ENCODE measurements around the gene SDK1. TPM values are rescaled to one million over a fixed set of nuclear protein-coding genes. Genes with fewer than 3 reads are reported as not detected.
A peak's percentile ranks its signal among the peaks of the same experiment; 100 is the strongest.

The SDK1 gene
- total and polyA plus RNA-seq, 2 experiments from 2014 or later, result 2.1 to 10.0 TPM

DNA sequence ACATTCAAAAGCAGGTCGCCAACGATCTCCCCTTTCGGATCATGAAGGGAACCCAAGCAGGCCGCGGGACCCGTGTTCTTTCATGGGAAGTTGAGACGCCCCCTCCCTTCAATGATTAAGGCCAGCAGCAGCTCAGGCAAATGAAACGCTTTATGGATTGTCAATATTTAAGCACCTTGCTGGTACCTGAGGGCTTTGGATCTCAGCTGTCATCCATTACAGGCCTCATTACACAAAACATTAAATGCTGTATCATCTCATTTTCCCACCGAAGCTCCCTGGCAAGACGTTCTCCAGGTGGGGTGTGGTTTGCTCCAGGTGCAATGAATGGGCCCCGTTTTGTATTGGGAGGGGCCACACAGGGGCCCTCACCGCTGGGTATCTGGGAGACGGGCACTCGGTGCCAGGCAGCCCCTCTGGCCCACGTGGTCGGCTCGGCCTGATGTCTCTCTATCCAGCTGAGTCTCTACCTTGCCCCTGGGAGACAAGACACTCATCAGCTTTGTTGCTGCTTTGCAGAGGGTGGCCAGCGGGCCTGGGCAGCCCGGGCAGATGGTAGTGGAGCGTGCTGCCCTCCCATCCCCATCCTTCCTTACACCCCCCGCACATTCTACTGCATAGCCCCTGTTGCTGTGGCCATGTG, 925.0 kb downstream of the SDK1 start:
- H3K79me2 ChIP-seq (replicated peaks; ENCODE audit: insufficient read depth), result no peaks in the 10 kb centered on the region
- H3K27ac Mint-ChIP-seq, result no peak overlapping the region
- no peaks in the 10 kb centered on the region for H4K20me1 ChIP-seq (replicated peaks; ENCODE audit: insufficient read depth)
- no peaks in the 10 kb centered on the region for H3F3A ChIP-seq (replicated peaks; ENCODE audit: low read depth)
- peaks cover 2% of the 10 kb centered on the region; the same call in 1 of the 3 replicates for H3K4me1 Mint-ChIP-seq
- no peak overlapping the region for H3K4me3 ChIP-seq
- H3K27me3 Mint-ChIP-seq (ENCODE audit: insufficient read depth, low read depth, poor library complexity), result peaks cover 2% of the 10 kb centered on the region
- no peaks in the 10 kb centered on the region for H3K9me2 ChIP-seq (ENCODE audit: insufficient read depth)
- H3K27me3 ChIP-seq (ENCODE audit: insufficient read depth), result no peaks in the 10 kb centered on the region
- TF ChIP-seq, protein P1, sequence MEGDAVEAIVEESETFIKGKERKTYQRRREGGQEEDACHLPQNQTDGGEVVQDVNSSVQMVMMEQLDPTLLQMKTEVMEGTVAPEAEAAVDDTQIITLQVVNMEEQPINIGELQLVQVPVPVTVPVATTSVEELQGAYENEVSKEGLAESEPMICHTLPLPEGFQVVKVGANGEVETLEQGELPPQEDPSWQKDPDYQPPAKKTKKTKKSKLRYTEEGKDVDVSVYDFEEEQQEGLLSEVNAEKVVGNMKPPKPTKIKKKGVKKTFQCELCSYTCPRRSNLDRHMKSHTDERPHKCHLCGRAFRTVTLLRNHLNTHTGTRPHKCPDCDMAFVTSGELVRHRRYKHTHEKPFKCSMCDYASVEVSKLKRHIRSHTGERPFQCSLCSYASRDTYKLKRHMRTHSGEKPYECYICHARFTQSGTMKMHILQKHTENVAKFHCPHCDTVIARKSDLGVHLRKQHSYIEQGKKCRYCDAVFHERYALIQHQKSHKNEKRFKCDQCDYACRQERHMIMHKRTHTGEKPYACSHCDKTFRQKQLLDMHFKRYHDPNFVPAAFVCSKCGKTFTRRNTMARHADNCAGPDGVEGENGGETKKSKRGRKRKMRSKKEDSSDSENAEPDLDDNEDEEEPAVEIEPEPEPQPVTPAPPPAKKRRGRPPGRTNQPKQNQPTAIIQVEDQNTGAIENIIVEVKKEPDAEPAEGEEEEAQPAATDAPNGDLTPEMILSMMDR (conservative IDR thresholded peaks at IDR 0.05; ENCODE audit: low read depth in 2 of 2), result no peak
- TF ChIP-seq, protein P2, sequence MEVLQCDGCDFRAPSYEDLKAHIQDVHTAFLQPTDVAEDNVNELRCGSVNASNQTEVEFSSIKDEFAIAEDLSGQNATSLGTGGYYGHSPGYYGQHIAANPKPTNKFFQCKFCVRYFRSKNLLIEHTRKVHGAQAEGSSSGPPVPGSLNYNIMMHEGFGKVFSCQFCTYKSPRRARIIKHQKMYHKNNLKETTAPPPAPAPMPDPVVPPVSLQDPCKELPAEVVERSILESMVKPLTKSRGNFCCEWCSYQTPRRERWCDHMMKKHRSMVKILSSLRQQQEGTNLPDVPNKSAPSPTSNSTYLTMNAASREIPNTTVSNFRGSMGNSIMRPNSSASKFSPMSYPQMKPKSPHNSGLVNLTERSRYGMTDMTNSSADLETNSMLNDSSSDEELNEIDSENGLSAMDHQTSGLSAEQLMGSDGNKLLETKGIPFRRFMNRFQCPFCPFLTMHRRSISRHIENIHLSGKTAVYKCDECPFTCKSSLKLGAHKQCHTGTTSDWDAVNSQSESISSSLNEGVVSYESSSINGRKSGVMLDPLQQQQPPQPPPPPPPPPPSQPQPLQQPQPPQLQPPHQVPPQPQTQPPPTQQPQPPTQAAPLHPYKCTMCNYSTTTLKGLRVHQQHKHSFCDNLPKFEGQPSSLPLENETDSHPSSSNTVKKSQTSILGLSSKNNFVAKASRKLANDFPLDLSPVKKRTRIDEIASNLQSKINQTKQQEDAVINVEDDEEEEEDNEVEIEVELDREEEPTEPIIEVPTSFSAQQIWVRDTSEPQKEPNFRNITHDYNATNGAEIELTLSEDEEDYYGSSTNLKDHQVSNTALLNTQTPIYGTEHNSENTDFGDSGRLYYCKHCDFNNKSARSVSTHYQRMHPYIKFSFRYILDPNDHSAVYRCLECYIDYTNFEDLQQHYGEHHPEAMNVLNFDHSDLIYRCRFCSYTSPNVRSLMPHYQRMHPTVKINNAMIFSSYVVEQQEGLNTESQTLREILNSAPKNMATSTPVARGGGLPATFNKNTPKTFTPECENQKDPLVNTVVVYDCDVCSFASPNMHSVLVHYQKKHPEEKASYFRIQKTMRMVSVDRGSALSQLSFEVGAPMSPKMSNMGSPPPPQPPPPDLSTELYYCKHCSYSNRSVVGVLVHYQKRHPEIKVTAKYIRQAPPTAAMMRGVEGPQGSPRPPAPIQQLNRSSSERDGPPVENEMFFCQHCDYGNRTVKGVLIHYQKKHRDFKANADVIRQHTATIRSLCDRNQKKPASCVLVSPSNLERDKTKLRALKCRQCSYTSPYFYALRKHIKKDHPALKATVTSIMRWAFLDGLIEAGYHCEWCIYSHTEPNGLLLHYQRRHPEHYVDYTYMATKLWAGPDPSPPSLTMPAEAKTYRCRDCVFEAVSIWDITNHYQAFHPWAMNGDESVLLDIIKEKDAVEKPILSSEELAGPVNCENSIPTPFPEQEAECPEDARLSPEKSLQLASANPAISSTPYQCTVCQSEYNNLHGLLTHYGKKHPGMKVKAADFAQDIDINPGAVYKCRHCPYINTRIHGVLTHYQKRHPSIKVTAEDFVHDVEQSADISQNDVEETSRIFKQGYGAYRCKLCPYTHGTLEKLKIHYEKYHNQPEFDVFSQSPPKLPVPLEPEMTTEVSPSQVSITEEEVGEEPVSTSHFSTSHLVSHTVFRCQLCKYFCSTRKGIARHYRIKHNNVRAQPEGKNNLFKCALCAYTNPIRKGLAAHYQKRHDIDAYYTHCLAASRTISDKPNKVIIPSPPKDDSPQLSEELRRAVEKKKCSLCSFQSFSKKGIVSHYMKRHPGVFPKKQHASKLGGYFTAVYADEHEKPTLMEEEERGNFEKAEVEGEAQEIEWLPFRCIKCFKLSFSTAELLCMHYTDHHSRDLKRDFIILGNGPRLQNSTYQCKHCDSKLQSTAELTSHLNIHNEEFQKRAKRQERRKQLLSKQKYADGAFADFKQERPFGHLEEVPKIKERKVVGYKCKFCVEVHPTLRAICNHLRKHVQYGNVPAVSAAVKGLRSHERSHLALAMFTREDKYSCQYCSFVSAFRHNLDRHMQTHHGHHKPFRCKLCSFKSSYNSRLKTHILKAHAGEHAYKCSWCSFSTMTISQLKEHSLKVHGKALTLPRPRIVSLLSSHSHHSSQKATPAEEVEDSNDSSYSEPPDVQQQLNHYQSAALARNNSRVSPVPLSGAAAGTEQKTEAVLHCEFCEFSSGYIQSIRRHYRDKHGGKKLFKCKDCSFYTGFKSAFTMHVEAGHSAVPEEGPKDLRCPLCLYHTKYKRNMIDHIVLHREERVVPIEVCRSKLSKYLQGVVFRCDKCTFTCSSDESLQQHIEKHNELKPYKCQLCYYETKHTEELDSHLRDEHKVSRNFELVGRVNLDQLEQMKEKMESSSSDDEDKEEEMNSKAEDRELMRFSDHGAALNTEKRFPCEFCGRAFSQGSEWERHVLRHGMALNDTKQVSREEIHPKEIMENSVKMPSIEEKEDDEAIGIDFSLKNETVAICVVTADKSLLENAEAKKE (CRISPR knock-in tag; IDR thresholded peaks at IDR 0.05), result no peak
- TF ChIP-seq ZNF114 (CRISPR knock-in tag; IDR thresholded peaks at IDR 0.05) (no peak), STAT1 (IDR thresholded peaks at IDR 0.05; ENCODE audit: unreplicated experiment) (no peak), EZH2phosphoT487 (IDR thresholded peaks at IDR 0.05; ENCODE audit: unreplicated experiment) (no peak)
- H3K36me3 Mint-ChIP-seq (ENCODE audit: low read depth), result no peaks in the 10 kb centered on the region; the same call in 2 of the 3 replicates
- H3K27ac ChIP-seq (ENCODE audit: low read depth), result no peak overlapping the region
- ATAC-seq (peak; percentile 20; the same call in 1 of the 3 replicates), DNase-seq (ENCODE audit: low spot score) (no peak)
- no peaks in the 10 kb centered on the region for H3K9me3 Mint-ChIP-seq
- H2AFZ ChIP-seq, result no peak overlapping the region
- H3K4me2 ChIP-seq, result no peak overlapping the region
- no peaks in the 10 kb centered on the region for H3K4me1 ChIP-seq (ENCODE audit: insufficient read depth)
- no peak overlapping the region for H3K4me3 Mint-ChIP-seq
- no peaks in the 10 kb centered on the region for H3K36me3 ChIP-seq (ENCODE audit: insufficient read depth)

Measured in GM23338 (cell line).